Upper lobe of left lung (tissue), 4 donors: ENCODE results near the gene AKR7A2.

Experiments
- EP300 ChIP-seq, 4 donors: sonication (generic); formaldehyde crosslinking; IDR thresholded peaks; one replicate each; pipeline ENCODE4 v1.5.1; 2017; ENCODE audit warnings: antibody characterized with exemption in 4 of 4, control low read depth in 2 of 4
- POLR2A ChIP-seq, 4 donors: fragments of 450-650 bp; IDR thresholded peaks; one replicate each; pipeline ENCODE4 v1.5.1; 2016 to 2017; ENCODE audit warnings: antibody characterized with exemption in 4 of 4, mild to moderate bottlenecking in 2 of 4
- TF ChIP-seq, protein P1 (sequence below), 6 experiments: fragments of 450-650 bp in 4 of 6; fragments of 200-600 bp in 2 of 6; sonication (generic) in 2 of 6; IDR thresholded peaks; one replicate each; pipeline ENCODE4 v1.5.1; 2016 to 2019; ENCODE audit warnings: antibody characterized with exemption in 6 of 6

DNA sequence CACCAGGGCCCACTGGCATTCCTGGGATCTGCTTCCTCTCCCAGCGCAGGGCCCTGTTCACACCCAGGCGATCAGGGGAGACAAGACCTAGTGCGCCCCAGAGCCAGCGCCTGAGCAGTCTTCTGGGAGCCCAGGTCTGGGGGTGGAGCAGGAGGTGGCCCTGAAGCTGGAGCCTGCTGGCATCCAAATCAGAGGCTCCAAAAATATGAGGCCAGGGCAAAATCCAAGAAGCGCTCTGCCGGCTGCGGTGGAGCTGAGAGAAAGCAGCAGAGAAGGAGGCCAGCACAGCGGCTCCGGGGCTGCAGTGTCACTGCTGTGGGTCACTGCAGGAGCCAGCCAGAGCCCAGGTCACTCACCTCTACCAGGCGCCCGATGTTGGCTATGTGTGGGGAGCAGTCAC is 32.9 kb upstream of the AKR7A2 start:
- TF ChIP-seq, protein P1, sequence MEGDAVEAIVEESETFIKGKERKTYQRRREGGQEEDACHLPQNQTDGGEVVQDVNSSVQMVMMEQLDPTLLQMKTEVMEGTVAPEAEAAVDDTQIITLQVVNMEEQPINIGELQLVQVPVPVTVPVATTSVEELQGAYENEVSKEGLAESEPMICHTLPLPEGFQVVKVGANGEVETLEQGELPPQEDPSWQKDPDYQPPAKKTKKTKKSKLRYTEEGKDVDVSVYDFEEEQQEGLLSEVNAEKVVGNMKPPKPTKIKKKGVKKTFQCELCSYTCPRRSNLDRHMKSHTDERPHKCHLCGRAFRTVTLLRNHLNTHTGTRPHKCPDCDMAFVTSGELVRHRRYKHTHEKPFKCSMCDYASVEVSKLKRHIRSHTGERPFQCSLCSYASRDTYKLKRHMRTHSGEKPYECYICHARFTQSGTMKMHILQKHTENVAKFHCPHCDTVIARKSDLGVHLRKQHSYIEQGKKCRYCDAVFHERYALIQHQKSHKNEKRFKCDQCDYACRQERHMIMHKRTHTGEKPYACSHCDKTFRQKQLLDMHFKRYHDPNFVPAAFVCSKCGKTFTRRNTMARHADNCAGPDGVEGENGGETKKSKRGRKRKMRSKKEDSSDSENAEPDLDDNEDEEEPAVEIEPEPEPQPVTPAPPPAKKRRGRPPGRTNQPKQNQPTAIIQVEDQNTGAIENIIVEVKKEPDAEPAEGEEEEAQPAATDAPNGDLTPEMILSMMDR (IDR thresholded peaks at IDR 0.05), result no peak
- TF ChIP-seq POLR2A (IDR thresholded peaks at IDR 0.05), result no peak
- no peak for TF ChIP-seq EP300 (IDR thresholded peaks at IDR 0.05)
